WERI-Rb-1 (cell line): Measurements from ENCODE around the gene SDCCAG8.
"Not testable (repeated sequence)": the region's sequence is repeated elsewhere in the genome, so short reads cannot be mapped to it uniquely, and the experiment has no call there.

Source experiments
- DNase-seq: peaks from one replicate; pipeline ENCODE4 v3.0.0-alpha.2; 2020
- H3K27ac ChIP-seq: fragments of 250-450 bp; sonication (Bioruptor Pico); 2 replicates; pipeline ENCODE4 v1.5.1; 2020; ENCODE audit warnings: mild to moderate bottlenecking, moderate library complexity
- H3K27me3 ChIP-seq: fragments of 250-450 bp; sonication (Bioruptor Pico); 2 replicates; pipeline ENCODE4 v1.5.1; 2021; ENCODE audit warnings: mild to moderate bottlenecking, low read depth, moderate library complexity; ENCODE audit not compliant: insufficient read depth, severe bottlenecking
- H3K36me3 ChIP-seq: fragments of 250-450 bp; sonication (Bioruptor Pico); 2 replicates; pipeline ENCODE4 v1.5.1; 2020; ENCODE audit warnings: mild to moderate bottlenecking, moderate library complexity
- H3K4me3 ChIP-seq: 2 replicates; pipeline ENCODE4 v1.5.1; 2011; ENCODE audit warnings: low read depth, mild to moderate bottlenecking, control low read depth, low read length
- H3K9me3 ChIP-seq: fragments of 250-450 bp; sonication (Bioruptor Pico); 2 replicates; pipeline ENCODE4 v1.5.1; 2021; ENCODE audit warnings: mild to moderate bottlenecking, moderate library complexity; ENCODE audit not compliant: severe bottlenecking
- CTCF ChIP-seq: IDR thresholded peaks from 2 replicates; pipeline ENCODE4 v1.5.1; 2011; ENCODE audit warnings: low read depth, mild to moderate bottlenecking, control low read depth, inconsistent platforms, low read length

Gene SDCCAG8

DNA sequence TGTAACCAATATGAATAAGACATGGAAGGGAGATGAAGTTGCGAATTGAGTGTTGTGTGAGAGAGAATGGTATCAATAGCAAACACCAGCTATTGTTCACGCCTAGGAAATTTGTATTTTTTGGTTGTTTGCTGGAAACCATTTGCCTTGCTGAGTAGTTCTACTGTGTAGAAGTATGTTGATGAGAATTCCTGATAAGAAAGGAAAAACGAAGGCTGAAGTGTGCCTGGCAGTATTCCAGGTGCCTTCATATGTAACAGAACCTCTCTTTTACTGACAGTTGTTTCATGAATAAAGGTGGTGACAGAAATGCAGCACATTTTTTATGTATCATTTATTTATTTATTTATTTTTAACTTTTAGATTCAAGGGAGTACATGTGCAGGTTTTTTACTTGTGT lies 79.5 kb downstream of the SDCCAG8 start:
- H3K9me3 ChIP-seq = peaks cover 3% of the 10 kb centered on the region
- TF ChIP-seq CTCF = no peak
- H3K27ac ChIP-seq = no peak overlapping the region
- DNase-seq = no peak
- H3K4me3 ChIP-seq = no peak overlapping the region
- no peaks in the 10 kb centered on the region for H3K27me3 ChIP-seq
- H3K36me3 ChIP-seq = peaks cover 26% of the 10 kb centered on the region

DNA sequence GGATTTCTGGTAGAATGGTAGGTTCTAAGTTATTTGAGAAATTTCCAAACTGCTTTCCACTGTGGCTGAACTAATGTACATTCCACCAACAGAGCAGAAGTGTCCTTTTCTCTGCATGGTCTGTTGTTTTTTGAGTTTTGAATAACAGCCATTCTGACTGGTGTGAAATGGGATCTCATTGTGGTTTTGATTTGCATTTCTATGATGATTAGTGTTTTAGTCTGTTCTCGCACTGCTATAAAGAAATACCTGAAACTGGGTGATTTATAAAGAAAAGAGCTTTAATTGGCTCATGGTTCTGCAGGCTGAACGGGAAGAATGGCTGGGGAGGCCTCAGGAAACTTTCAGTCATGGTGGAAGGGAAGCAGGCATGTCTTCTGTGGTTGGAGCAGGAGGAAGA lies 80.3 kb downstream of the SDCCAG8 start:
- Histone ChIP-seq H3K27me3 (no peaks in the 10 kb centered on the region), H3K27ac (no peak overlapping the region), H3K9me3 (peaks cover 3% of the 10 kb centered on the region), H3K36me3 (peaks cover 18% of the 10 kb centered on the region), H3K4me3 (no peak overlapping the region)
- TF ChIP-seq CTCF = no peak
- no peak for DNase-seq

DNA sequence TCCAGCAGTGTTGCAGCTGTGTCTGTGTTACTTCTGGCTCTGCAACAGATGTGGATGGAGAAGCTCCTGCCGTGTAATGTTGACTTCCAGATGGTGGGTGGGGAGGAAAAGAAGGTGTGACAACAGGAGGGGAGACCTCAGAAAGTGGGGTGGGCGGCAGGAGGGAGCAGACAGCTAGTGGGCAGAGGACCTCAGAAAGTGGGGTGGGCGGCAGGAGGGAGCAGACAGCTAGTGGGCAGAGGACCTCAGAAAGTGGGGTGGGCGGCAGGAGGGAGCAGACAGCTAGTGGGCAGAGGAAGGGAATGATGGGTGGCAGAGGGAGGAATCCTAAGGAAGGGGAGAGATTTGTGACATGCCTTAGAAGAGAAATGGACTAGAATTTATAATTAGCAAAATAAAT lies 83.0 kb downstream of the SDCCAG8 start:
- H3K36me3 ChIP-seq, H3K27me3 ChIP-seq, H3K4me3 ChIP-seq, DNase-seq, H3K9me3 ChIP-seq, H3K27ac ChIP-seq: not testable (repeated sequence)

DNA sequence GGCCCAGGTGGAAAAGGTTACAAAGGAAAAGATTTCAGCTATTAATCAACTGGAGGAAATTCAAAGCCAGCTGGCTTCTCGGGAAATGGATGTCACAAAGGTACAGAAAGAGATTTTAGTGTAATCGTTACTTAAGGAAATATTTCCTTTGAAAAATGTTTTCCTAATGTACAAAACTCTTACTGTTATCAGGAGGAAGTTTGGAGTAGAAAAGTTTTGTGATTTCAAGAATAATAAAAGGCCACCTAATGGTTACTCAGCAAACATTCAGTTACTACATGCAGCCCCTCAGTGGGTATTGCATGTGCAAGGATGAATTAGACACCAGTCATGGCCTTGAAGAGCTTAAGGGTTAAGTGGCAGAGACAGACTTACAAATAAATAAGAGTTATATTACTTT lies 85.2 kb downstream of the SDCCAG8 start:
- DNase-seq = no peak
- no peak for TF ChIP-seq CTCF
- Histone ChIP-seq H3K4me3 (no peak overlapping the region), H3K36me3 (0 out of 2 replicates have a peak, but pooled peaks cover 4% of the 10 kb centered on the region), H3K9me3 (no peaks in the 10 kb centered on the region), H3K27me3 (no peaks in the 10 kb centered on the region), H3K27ac (no peak overlapping the region)

- DNase-seq = no peak
- Histone ChIP-seq H3K36me3 (0 out of 2 replicates have a peak, but pooled peaks cover 4% of the 10 kb centered on the region), H3K9me3 (no peaks in the 10 kb centered on the region), H3K27ac (no peak overlapping the region), H3K27me3 (no peaks in the 10 kb centered on the region), H3K4me3 (no peak overlapping the region)
- 0 out of 2 replicates have a peak, but pooled peaks have one; percentile 30 for TF ChIP-seq CTCF
Observed at GRCh38 chr1:243343970-243344937, 88.4 kb downstream of the SDCCAG8 start.

DNA sequence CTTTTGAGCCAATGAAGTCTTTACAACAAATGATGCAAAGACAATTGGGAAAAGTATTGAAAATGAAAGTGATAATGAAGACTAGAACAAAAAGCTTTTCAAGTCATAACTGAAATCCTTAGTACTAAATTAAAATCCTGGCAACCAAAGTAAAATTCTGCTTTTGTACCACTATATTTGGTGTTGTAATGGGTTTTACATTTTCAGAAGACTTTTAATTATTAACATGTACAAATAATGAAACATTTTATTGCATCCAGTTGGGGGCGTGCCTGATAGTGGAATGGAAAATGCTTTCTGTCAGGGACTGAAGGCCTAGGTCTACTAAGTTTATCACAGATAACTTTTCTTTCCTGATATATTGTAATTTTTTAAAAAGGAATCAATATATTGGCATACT lies 89.4 kb downstream of the SDCCAG8 start:
- peak; percentile 33 for DNase-seq
- no peaks in the 10 kb centered on the region for H3K9me3 ChIP-seq
- H3K27me3 ChIP-seq = no peaks in the 10 kb centered on the region
- TF ChIP-seq CTCF = no peak; the same call in 1 of the 2 replicates
- no peak overlapping the region for H3K27ac ChIP-seq
- 0 out of 2 replicates have a peak, but pooled peaks cover 4% of the 10 kb centered on the region for H3K36me3 ChIP-seq
- no peak overlapping the region for H3K4me3 ChIP-seq
